Hepatocyte (in vitro differentiated cells): ENCODE data around the gene ADTRP. TPM values are rescaled to one million over a fixed set of nuclear protein-coding genes. Genes with fewer than 3 reads are reported as not detected.

Source experiments
- DNase-seq: peaks from one replicate; pipeline ENCODE4 v3.0.0-alpha.2; 2016; ENCODE audit warnings: low spot score
- H2AFZ ChIP-seq: fragments of 200-600 bp; sonication (generic); 2 replicates; pipeline ENCODE4 v1.6.0; 2016; ENCODE audit warnings: antibody characterized with exemption, mild to moderate bottlenecking
- H3K27ac ChIP-seq: fragments of 200-600 bp; sonication (generic); 2 replicates; pipeline ENCODE4 v1.5.1; 2016; ENCODE audit warnings: mild to moderate bottlenecking
- H3K27me3 ChIP-seq: fragments of 200-600 bp; sonication (generic); 2 replicates; pipeline ENCODE4 v1.6.1; 2016
- H3K36me3 ChIP-seq: fragments of 200-600 bp; sonication (generic); replicated peaks from 2 replicates; pipeline ENCODE4 v1.5.1; 2016; ENCODE audit warnings: low read depth; ENCODE audit not compliant: insufficient read depth
- H3K4me1 ChIP-seq: fragments of 200-600 bp; sonication (generic); 2 replicates; pipeline ENCODE4 v1.5.1; 2016; ENCODE audit warnings: mild to moderate bottlenecking, moderate library complexity; ENCODE audit not compliant: insufficient read depth
- H3K4me2 ChIP-seq: fragments of 200-600 bp; sonication (generic); 2 replicates; pipeline ENCODE4 v1.6.0; 2016
- H3K4me3 ChIP-seq: fragments of 200-600 bp; sonication (generic); 2 replicates; pipeline ENCODE4 v1.5.1; 2016; ENCODE audit warnings: mild to moderate bottlenecking
- H3K79me2 ChIP-seq: fragments of 200-600 bp; sonication (generic); 2 replicates; pipeline ENCODE4 v1.6.0; 2017; ENCODE audit warnings: mild to moderate bottlenecking
- H3K9me2 ChIP-seq: fragments of 200-600 bp; sonication (generic); replicated peaks from 2 replicates; pipeline ENCODE4 v1.6.0; 2017; ENCODE audit warnings: mild to moderate bottlenecking; ENCODE audit not compliant: insufficient read depth
- H3K9me3 ChIP-seq: fragments of 200-600 bp; sonication (generic); 2 replicates; pipeline ENCODE4 v1.5.1; 2016; ENCODE audit warnings: low read depth, mild to moderate bottlenecking
- H4K20me1 ChIP-seq: fragments of 200-600 bp; sonication (generic); 2 replicates; pipeline ENCODE4 v1.6.0; 2016; ENCODE audit warnings: mild to moderate bottlenecking; ENCODE audit not compliant: insufficient read depth, poor library complexity, severe bottlenecking
- EZH2 ChIP-seq: fragments of 200-600 bp; sonication (generic); IDR thresholded peaks from 2 replicates; pipeline ENCODE4 v1.6.1; 2016; ENCODE audit warnings: antibody characterized with exemption, mild to moderate bottlenecking, borderline replicate concordance
- EZH2phosphoT487 ChIP-seq: fragments of 200-600 bp; sonication (generic); IDR thresholded peaks from one replicate; pipeline ENCODE4 v1.6.1; 2018; ENCODE audit warnings: antibody characterized with exemption, mild to moderate bottlenecking, low read depth, moderate library complexity; ENCODE audit not compliant: unreplicated experiment, severe bottlenecking
- whole genome bisulfite sequencing: methylation state at CpG from one replicate; pipeline ENCODE4 v1.1.6; 2016; ENCODE audit warnings: low lambda C conversion rate; ENCODE audit errors: missing lambda C conversion rate; 5-methylcytosine and 5-hydroxymethylcytosine counted together
- polyA plus RNA-seq: library from polyadenylated mRNA; unstranded; fragments of >200 nt; fragmentation: Nextera tagmentation; extraction: Ambion mirVana; gene quantifications from 2 replicates; pipeline ENCODE4 v1.2.1, GENCODE V29; 2016
- total RNA-seq: library from RNA; depleted of rRNA; stranded (reverse); fragments of >200 nt; gene quantifications from 2 replicates; pipeline ENCODE4 v1.2.3, GENCODE V29; 2014
- TF ChIP-seq, protein P1 (sequence below): fragments of 200-600 bp; sonication (generic); IDR thresholded peaks from 2 replicates; pipeline ENCODE4 v1.5.1; 2016; ENCODE audit warnings: antibody characterized with exemption, mild to moderate bottlenecking; ENCODE audit not compliant: poor library complexity

Gene ADTRP
- total and polyA plus RNA-seq, 2 experiments from 2014 or later, result 4.1 to 9.8 TPM

DNA sequence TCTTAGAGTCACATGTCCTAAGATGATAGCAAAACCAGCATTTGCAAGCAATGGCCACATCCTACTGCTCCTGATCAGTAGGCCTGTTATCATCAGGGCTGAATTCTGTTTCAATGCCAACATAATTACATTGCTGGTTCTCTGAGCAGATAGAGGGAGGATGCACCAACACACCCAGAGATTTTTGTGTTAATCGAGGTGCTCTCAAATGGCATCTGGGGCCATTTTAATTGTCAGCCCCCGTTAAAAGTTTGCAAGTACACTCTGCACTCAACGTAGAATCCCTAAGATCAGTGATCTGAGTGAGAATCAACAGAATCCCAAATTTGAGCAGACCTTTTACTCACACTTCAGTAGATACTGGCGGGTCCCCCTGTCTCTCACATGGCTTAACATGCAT is 24.8 kb downstream of the ADTRP start:
- no peak for DNase-seq
- no peak overlapping the region for H3K4me3 ChIP-seq
- H3K9me2 ChIP-seq, result no peaks in the 10 kb centered on the region
- H3K27me3 ChIP-seq, result no peaks in the 10 kb centered on the region
- no peak for TF ChIP-seq EZH2phosphoT487
- H3K4me1 ChIP-seq, result peaks cover 16% of the 10 kb centered on the region
- WGBS, result 94% methylated on average over 4 of the region's 4 CpGs
- no peaks in the 10 kb centered on the region for H3K36me3 ChIP-seq
- H3K9me3 ChIP-seq, result no peaks in the 10 kb centered on the region
- H4K20me1 ChIP-seq, result no peaks in the 10 kb centered on the region
- no peaks in the 10 kb centered on the region for H3K79me2 ChIP-seq
- no peak overlapping the region for H3K4me2 ChIP-seq
- no peak overlapping the region for H2AFZ ChIP-seq
- H3K27ac ChIP-seq, result no peak overlapping the region

GRCh38 chr6:11752360-11752759 is 26.2 kb downstream of the ADTRP start:
- Histone ChIP-seq H4K20me1 (no peaks in the 10 kb centered on the region), H3K4me1 (peaks cover 16% of the 10 kb centered on the region), H3K9me2 (no peaks in the 10 kb centered on the region), H3K4me3 (no peak overlapping the region), H2AFZ (no peak overlapping the region), H3K27me3 (no peaks in the 10 kb centered on the region), H3K27ac (peak overlapping the region; percentile 70), H3K79me2 (no peaks in the 10 kb centered on the region), H3K4me2 (no peak overlapping the region), H3K36me3 (no peaks in the 10 kb centered on the region), H3K9me3 (no peaks in the 10 kb centered on the region)
- TF ChIP-seq EZH2 (no peak), EZH2phosphoT487 (no peak)
- TF ChIP-seq, protein P1, sequence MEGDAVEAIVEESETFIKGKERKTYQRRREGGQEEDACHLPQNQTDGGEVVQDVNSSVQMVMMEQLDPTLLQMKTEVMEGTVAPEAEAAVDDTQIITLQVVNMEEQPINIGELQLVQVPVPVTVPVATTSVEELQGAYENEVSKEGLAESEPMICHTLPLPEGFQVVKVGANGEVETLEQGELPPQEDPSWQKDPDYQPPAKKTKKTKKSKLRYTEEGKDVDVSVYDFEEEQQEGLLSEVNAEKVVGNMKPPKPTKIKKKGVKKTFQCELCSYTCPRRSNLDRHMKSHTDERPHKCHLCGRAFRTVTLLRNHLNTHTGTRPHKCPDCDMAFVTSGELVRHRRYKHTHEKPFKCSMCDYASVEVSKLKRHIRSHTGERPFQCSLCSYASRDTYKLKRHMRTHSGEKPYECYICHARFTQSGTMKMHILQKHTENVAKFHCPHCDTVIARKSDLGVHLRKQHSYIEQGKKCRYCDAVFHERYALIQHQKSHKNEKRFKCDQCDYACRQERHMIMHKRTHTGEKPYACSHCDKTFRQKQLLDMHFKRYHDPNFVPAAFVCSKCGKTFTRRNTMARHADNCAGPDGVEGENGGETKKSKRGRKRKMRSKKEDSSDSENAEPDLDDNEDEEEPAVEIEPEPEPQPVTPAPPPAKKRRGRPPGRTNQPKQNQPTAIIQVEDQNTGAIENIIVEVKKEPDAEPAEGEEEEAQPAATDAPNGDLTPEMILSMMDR, result no peak
- 70% methylated on average over 1 of the region's 1 CpG for WGBS
- no peak for DNase-seq

- no peaks in the 10 kb centered on the region for H3K27me3 ChIP-seq
- DNase-seq, result peak; percentile 64
- H3K36me3 ChIP-seq, result no peaks in the 10 kb centered on the region
- peak overlapping the region; percentile 70 for H3K27ac ChIP-seq
- H3K79me2 ChIP-seq, result no peaks in the 10 kb centered on the region
- H4K20me1 ChIP-seq, result no peaks in the 10 kb centered on the region
- H3K9me2 ChIP-seq, result no peaks in the 10 kb centered on the region
- H3K9me3 ChIP-seq, result no peaks in the 10 kb centered on the region
- TF ChIP-seq EZH2phosphoT487, result no peak
- TF ChIP-seq, protein P1, result no peak
- TF ChIP-seq EZH2, result no peak
- 44% methylated on average over 7 of the region's 7 CpGs for WGBS
- H2AFZ ChIP-seq, result no peak overlapping the region
- peaks cover 16% of the 10 kb centered on the region for H3K4me1 ChIP-seq
- no peak overlapping the region for H3K4me3 ChIP-seq
- H3K4me2 ChIP-seq, result peak overlapping the region; percentile 11
Measured at GRCh38 chr6:11750682-11751081, 27.9 kb downstream of the ADTRP start.

GRCh38 chr6:11748591-11749210 is 29.9 kb downstream of the ADTRP start:
- no peak overlapping the region for H3K4me3 ChIP-seq
- no peaks in the 10 kb centered on the region for H4K20me1 ChIP-seq
- WGBS, result 94% methylated on average over 7 of the region's 7 CpGs
- DNase-seq, result no peak
- no peaks in the 10 kb centered on the region for H3K9me3 ChIP-seq
- no peaks in the 10 kb centered on the region for H3K27me3 ChIP-seq
- no peak overlapping the region for H3K27ac ChIP-seq
- peaks cover 16% of the 10 kb centered on the region for H3K4me1 ChIP-seq
- no peak overlapping the region for H2AFZ ChIP-seq
- no peaks in the 10 kb centered on the region for H3K9me2 ChIP-seq
- no peak for TF ChIP-seq EZH2phosphoT487
- TF ChIP-seq EZH2, result no peak
- TF ChIP-seq, protein P1, result no peak
- no peak overlapping the region for H3K4me2 ChIP-seq
- no peaks in the 10 kb centered on the region for H3K36me3 ChIP-seq
- no peaks in the 10 kb centered on the region for H3K79me2 ChIP-seq
